SU-DHL-6 (cell line): Measurements from ENCODE around the gene INTS3.

Source experiments
- H2AFZ ChIP-seq: fragments of 200-600 bp; sonication (generic); 2 replicates; pipeline ENCODE4 v1.6.1; 2014; ENCODE audit warnings: low read depth, mild to moderate bottlenecking, moderate library complexity, mixed read lengths, antibody characterized with exemption, low read length; ENCODE audit not compliant: severe bottlenecking
- H3F3A ChIP-seq: fragments of 200-600 bp; shearing (Covaris generic); 2 replicates; pipeline ENCODE4 v1.6.0; 2016; ENCODE audit warnings: antibody characterized with exemption, mild to moderate bottlenecking; ENCODE audit not compliant: insufficient read depth
- H3K27ac ChIP-seq: fragments of 200-600 bp; sonication (generic); 2 replicates; pipeline ENCODE4 v1.5.1; 2016; ENCODE audit warnings: low read depth, mild to moderate bottlenecking, low read length, moderate library complexity, mixed read lengths
- H3K27me3 ChIP-seq: fragments of 200-600 bp; sonication (generic), shearing (Covaris generic); 2 replicates; pipeline ENCODE4 v1.6.0; 2014; ENCODE audit warnings: mild to moderate bottlenecking, low read length
- H3K36me3 ChIP-seq: fragments of 200-600 bp; sonication (generic); 2 replicates; pipeline ENCODE4 v1.6.1; 2014; ENCODE audit warnings: mild to moderate bottlenecking, low read length, mixed read lengths
- H3K4me2 ChIP-seq: fragments of 300-600, 200-600 bp; shearing (Covaris generic), sonication (generic); 2 replicates; pipeline ENCODE4 v1.6.0; 2014; ENCODE audit warnings: low read length, low read depth, mild to moderate bottlenecking; ENCODE audit not compliant: poor library complexity, severe bottlenecking
- H3K4me3 ChIP-seq: fragments of 200-600 bp; sonication (generic); 2 replicates; pipeline ENCODE4 v1.5.1; 2014; ENCODE audit warnings: antibody characterized with exemption, low read length, mild to moderate bottlenecking, mixed read lengths; ENCODE audit not compliant: insufficient read depth, poor library complexity, severe bottlenecking
- H3K79me2 ChIP-seq: fragments of 200-600 bp; sonication (generic); 2 replicates; pipeline ENCODE4 v1.6.1; 2014; ENCODE audit warnings: mild to moderate bottlenecking, low read length, moderate library complexity; ENCODE audit not compliant: insufficient read depth
- H3K9ac ChIP-seq: fragments of 200-600 bp; sonication (generic); 2 replicates; pipeline ENCODE4 v1.7.0; 2014; ENCODE audit warnings: mild to moderate bottlenecking, low read length
- H3K9me2 ChIP-seq: fragments of 200-600 bp; sonication (generic); replicated peaks from 2 replicates; pipeline ENCODE4 v1.6.1; 2014; ENCODE audit warnings: low read length; ENCODE audit not compliant: insufficient read depth
- H3K9me3 ChIP-seq: fragments of 200-600 bp; sonication (generic); 2 replicates; pipeline ENCODE4 v1.6.1; 2014; ENCODE audit warnings: low read length, mixed read lengths; ENCODE audit not compliant: insufficient read depth
- H4K20me1 ChIP-seq: fragments of 200-600 bp; sonication (generic); 2 replicates; pipeline ENCODE4 v1.6.1; 2014; ENCODE audit warnings: low read depth, mild to moderate bottlenecking, antibody characterized with exemption, low read length, moderate library complexity, mixed read lengths
- EZH2phosphoT487 ChIP-seq: fragments of 200-600 bp; sonication (generic), shearing (Covaris generic); conservative IDR thresholded peaks from 2 replicates; pipeline ENCODE4 v1.6.1; 2018; ENCODE audit warnings: mild to moderate bottlenecking, antibody characterized with exemption, low read length, moderate library complexity, mixed read lengths
- TF ChIP-seq, protein P1 (sequence below): fragments of 200-600 bp; sonication (generic); IDR thresholded peaks from one replicate; pipeline ENCODE4 v1.5.1; 2017; ENCODE audit warnings: antibody characterized with exemption, mild to moderate bottlenecking, low read length, moderate library complexity; ENCODE audit not compliant: insufficient read depth, poor library complexity, severe bottlenecking

Gene INTS3

GRCh38 chr1:153745417-153745816, 17.6 kb downstream of the INTS3 start:
- Histone ChIP-seq H3K4me3 (no peak overlapping the region), H2AFZ (no peak overlapping the region)

GRCh38 chr1:153746174-153746573, 18.3 kb downstream of the INTS3 start:
- Histone ChIP-seq H3K4me2 (no peak overlapping the region), H3K27ac (no peak overlapping the region), H3K27me3 (no peaks in the 10 kb centered on the region), H3F3A (0 out of 2 replicates have a peak, but pooled peaks cover 5% of the 10 kb centered on the region), H3K9me3 (no peaks in the 10 kb centered on the region), H3K9me2 (no peaks in the 10 kb centered on the region), H2AFZ (no peak overlapping the region), H3K36me3 (peaks cover 11% of the 10 kb centered on the region; the same call in 1 of the 2 replicates), H3K4me3 (no peak overlapping the region), H3K9ac (no peak overlapping the region), H3K79me2 (no peaks in the 10 kb centered on the region; the same call in 1 of the 2 replicates), H4K20me1 (no peaks in the 10 kb centered on the region)
- no peak for TF ChIP-seq EZH2phosphoT487
- TF ChIP-seq, protein P1, sequence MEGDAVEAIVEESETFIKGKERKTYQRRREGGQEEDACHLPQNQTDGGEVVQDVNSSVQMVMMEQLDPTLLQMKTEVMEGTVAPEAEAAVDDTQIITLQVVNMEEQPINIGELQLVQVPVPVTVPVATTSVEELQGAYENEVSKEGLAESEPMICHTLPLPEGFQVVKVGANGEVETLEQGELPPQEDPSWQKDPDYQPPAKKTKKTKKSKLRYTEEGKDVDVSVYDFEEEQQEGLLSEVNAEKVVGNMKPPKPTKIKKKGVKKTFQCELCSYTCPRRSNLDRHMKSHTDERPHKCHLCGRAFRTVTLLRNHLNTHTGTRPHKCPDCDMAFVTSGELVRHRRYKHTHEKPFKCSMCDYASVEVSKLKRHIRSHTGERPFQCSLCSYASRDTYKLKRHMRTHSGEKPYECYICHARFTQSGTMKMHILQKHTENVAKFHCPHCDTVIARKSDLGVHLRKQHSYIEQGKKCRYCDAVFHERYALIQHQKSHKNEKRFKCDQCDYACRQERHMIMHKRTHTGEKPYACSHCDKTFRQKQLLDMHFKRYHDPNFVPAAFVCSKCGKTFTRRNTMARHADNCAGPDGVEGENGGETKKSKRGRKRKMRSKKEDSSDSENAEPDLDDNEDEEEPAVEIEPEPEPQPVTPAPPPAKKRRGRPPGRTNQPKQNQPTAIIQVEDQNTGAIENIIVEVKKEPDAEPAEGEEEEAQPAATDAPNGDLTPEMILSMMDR, result no peak

More at GRCh38 chr1:153745417-153745816, 17.6 kb downstream of the INTS3 start:
- H3K27me3 ChIP-seq, result no peaks in the 10 kb centered on the region
- H3K9me3 ChIP-seq, result no peaks in the 10 kb centered on the region
- H3K9me2 ChIP-seq, result no peaks in the 10 kb centered on the region
- H3K36me3 ChIP-seq, result peaks cover 11% of the 10 kb centered on the region; the same call in 1 of the 2 replicates
- no peaks in the 10 kb centered on the region for H4K20me1 ChIP-seq
- H3K27ac ChIP-seq, result no peak overlapping the region
- 0 out of 2 replicates have a peak, but pooled peaks cover 5% of the 10 kb centered on the region for H3F3A ChIP-seq
- no peak overlapping the region for H3K4me2 ChIP-seq
- H3K9ac ChIP-seq, result no peak overlapping the region
- TF ChIP-seq, protein P1, result no peak
- no peak for TF ChIP-seq EZH2phosphoT487
- no peaks in the 10 kb centered on the region; the same call in 1 of the 2 replicates for H3K79me2 ChIP-seq

DNA sequence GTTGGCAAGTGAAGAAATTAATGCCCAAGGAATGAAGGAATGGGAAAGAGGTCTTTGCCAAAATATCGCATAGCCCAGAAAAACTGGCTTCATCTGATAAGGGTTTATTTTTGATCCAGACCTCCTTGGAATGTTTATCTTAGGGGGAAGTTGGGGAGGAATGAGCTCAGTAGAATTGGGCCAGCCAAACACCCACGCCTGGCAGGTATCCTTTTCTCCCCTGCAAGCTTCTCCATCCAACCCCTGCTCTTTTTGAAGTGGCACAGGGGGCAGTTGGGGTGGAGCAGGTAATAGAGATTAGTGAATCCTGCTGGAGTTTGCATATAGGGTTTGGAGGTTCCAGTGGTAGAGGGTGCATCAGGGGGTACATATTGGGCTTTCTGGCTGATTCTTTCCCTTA, 21.1 kb downstream of the INTS3 start:
- no peaks in the 10 kb centered on the region for H3K9me3 ChIP-seq
- H3K4me2 ChIP-seq, result no peak overlapping the region

More for the DNA sequence above, 21.1 kb downstream of the INTS3 start:
- no peak overlapping the region for H3K27ac ChIP-seq
- no peaks in the 10 kb centered on the region for H3K9me2 ChIP-seq
- H3K27me3 ChIP-seq, result no peaks in the 10 kb centered on the region
- no peaks in the 10 kb centered on the region; the same call in 1 of the 2 replicates for H3K79me2 ChIP-seq
- no peak overlapping the region for H3K4me3 ChIP-seq
- H3K9ac ChIP-seq, result no peak overlapping the region
- no peaks in the 10 kb centered on the region for H4K20me1 ChIP-seq
- peaks cover 4% of the 10 kb centered on the region; the same call in 1 of the 2 replicates for H3K36me3 ChIP-seq
- 0 out of 2 replicates have a peak, but pooled peaks cover 5% of the 10 kb centered on the region for H3F3A ChIP-seq
- H2AFZ ChIP-seq, result no peak overlapping the region
- TF ChIP-seq EZH2phosphoT487, result no peak
- TF ChIP-seq, protein P1, result no peak
